DLD1 (cell line): ENCODE measurements around the gene VIPR2.
"Not testable (repeated sequence)": the region's sequence is repeated elsewhere in the genome, so short reads cannot be mapped to it uniquely, and the experiment has no call there.

Experiments
- in situ Hi-C: cut with HindIII; loops from 2 replicates; pipeline ENCODE4 v1.10.0; 2017; ENCODE audit warnings: low sequenced_read_pairs

Gene VIPR2

GRCh38 chr7:158997471-158997870 is 147.2 kb downstream of the VIPR2 start:
- in situ Hi-C loops = no loop called here

DNA sequence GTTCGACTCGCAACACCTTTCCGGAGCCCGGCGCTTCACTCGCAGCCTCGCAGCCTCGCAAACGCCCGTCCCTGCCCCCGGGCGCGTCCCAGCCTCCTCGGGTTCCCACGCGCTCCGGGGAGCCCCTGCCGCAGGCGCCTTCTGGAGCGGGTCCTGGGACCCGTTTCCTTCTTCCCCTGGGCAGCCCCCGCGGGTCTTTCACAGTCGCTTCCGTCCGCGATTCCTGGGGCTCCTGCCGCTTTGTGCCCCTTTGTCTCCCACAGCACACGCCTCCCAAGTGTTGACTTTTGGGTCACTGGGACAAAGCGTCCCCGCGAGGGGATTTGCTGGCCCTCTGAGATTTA is 147.6 kb downstream of the VIPR2 start:
- in situ Hi-C loops = no loop called here

- in situ Hi-C loops = no loop called here
These were observed 148.2 kb downstream of the VIPR2 start for GRCh38 chr7:158996214-158997109.

DNA sequence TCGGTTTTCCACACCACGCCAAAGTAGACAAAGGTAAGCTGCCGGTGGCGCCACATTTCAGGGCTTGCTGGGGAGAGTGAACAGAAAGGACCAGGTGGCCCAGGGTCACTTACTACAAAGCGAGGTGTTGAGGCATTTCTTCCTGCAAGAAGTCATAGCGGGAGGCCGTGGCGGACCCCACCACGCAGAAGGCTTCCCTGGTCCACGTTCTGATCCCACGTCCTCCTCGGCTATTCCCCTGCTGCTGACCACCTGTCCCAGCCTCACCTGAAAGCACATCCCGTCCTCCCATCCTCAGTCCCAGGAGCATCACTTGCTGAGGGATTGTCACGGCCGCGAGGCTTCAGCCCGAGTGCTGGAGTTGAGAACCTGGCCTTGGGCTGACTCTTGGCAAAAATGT is 149.2 kb downstream of the VIPR2 start:
- in situ Hi-C loops = no loop called here

GRCh38 chr7:158994687-158995086 is 150.0 kb downstream of the VIPR2 start:
- in situ Hi-C loops = no loop called here

DNA sequence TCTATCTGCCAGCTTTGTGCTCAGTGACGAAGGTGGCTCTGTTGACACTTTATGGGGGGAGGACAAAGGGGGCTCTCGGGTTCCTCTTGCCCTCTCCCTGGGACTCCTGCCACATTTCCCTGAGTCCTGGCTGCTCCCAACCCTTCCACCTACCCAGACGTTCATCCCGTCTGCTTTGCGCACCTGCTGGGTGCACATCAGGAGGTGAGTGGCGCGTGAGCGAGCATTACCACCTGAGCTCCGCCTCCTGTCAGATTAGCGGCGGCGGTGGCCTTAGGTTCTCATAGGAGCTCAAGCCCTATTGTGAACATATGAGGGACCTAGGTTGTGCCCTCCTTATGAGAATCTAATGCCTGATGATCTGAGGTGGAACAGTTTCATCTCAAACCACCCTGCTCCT is 151.1 kb downstream of the VIPR2 start:
- in situ Hi-C loops = no loop called here

DNA sequence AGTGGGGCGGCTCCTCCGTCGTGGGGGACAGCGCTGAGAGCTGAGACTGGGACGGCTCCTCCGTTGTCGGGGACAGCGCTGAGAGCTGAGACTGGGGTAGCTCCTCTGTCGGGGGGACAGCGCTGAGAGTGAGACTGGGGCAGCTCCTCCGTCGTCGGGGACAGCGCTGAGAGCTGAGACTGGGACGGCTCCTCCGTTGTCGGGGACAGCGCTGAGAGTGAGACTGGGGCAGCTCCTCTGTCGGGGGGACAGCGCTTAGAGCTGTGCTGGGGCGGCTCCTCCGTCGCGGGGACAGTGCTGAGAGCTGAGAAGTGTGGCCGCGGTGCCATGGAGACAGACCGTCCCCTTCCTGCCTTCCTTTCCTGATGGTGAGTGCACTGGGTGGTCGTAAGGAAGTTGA is 151.9 kb downstream of the VIPR2 start:
- in situ Hi-C loops = no loop called here

DNA sequence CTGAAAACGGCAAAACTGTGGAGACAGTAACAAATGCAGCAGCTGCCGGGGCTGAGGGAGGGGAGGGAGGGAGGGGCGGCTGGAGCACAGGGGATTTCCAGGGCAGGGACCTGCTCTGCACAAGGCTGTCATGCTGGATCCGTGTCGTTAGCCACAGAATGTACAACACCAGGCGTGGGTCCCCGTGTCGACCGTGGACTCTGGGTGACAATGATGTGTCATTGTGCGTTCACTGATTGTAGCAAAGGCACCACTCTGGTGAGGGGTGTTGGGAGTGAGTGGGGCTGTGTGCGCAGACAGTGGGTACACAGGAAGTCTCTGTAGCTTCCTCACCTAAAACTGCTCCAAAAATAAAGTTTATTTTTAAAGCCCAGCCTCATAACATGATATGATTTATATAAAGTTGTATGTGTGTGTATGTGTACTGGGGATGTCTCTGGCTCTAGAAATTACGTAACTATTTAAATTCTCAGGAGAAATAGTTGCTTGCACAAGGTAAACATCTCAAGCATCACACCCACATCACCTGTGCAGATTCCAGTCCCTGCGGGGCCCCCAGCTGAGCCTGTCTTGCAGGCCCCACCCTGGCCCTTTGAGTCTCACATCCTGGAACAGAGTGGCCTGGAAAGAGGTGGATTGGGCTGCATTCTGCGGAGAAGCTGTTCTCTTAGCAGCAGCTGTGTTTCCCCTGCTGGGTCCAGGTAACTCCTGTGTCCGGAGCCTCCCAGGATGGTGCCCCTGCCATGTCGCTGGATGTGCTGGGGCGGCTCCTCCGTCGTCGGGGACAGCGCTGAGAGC is 152.6 kb downstream of the VIPR2 start:
- in situ Hi-C loops = no loop called here

DNA sequence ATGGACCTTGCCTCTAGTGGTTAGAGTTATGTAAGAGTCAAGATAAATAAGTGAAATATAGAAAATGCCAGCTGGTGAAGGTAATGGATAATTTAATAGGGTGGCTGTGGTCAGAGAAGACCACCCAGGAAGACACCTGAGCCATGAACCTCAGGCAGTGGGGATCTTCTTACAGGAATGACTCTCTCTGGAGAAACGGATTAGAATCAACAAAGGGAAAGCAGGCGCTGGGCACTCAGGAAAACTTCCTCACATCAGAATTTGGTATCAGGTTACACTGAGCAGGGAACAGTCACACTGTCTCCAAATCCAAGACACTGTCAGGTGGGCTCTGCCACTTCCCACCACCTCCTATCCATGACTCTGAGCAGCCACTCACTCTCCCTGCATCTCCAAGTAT is 155.7 kb downstream of the VIPR2 start:
- in situ Hi-C loops = no loop called here

DNA sequence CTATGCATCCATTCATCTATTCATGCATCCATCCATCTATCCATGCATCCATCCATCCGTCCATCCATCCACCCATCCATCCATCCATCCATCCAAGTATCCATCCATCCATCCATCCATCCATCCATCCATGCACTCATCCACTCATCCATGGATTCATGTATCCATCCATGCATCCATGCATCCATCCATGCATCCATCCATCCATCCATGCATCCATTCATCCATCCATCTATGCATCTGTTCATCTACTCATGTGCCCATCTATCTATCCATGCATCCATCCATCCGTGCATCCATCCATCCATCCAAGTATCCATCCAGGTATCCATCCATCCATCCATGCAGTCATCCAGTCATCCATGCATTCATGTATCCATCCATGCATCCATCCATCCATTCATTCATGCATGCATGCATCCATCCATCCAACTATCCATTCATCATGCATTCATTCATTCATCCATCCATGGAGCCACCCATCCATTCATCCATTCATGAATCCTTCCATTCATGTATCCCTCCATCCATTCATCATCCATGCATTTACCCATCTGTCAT is 156.3 kb downstream of the VIPR2 start:
- in situ Hi-C loops = no loop called here

- in situ Hi-C loops = no loop called here
These were observed 157.0 kb downstream of the VIPR2 start for GRCh38 chr7:158987691-158988090.

DNA sequence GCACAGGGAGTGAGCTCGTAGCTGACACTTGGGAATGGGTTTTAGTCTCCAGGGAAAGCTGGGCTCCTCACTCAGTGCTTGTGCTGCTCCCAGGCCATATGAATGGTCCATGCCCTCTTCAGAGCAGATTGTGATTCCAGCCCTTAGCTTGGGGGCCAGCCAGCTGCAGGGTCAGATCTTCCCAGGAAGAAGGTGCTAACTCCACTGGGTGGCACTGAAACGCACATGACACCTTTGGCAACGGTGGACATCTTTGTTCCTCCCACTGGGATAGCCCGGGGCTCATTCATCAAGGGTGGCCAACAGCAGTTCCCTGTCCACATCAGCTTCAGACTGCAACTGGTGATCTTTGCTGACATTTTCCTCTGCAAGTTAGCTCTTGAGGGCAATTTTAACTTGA is 159.1 kb downstream of the VIPR2 start:
- in situ Hi-C loops = no loop called here

DNA sequence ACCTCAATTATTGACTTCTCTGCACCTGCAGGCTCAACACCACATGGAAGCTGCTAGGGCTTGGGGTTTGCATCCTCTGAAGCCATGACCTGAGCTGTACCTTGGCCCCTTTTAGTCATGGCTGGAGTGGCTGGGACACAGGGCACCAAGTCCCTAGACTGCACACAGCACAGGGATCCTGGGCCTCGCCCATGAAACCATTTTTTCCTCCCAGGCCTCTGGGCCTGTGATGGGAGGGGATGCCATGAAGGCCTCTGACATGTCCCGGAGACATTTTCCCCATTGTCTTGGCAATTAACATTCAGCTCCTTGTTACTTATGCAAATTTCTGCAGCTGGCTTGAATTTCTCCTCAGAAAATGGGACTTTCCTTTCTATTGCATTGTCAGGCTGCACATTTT is 160.7 kb downstream of the VIPR2 start:
- in situ Hi-C loops = not testable (repeated sequence)

GRCh38 chr7:158982080-158982479 is 162.6 kb downstream of the VIPR2 start:
- in situ Hi-C loops = not testable (repeated sequence)

DNA sequence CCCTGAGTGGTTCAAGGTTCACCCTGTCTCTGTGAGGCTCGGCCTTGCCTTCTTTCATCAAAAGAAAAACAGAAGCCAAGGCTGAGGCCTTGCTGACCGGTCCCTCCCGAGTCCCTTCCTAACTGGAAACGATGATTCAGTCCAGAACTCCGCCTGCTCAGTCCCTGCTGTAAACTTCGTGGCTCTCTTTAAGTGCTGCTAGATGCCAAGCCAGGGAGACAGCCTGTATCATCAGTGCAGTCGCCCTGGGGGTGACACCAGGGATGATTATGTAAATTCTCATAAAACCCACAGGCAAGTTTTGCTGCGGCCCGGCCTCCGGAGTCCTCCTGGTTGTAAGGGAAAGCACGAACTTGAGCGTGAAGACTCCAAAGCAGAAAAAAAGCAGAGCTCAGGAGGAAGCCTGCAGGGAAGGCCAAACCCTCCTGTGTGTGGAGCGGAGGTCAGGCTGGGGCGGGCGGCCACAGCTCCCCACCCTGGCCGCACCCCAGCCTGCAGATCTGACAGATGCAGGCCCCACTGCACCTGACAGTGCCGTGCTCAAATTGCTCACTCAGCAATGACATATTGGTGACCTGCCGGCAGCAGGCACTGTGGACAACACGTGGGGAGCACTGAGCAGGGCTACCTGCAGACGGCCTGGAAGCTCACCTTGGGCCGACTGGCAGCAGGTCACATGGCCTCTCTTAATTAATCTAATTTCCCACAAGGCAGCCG is 164.9 kb downstream of the VIPR2 start:
- in situ Hi-C loops = no loop called here

DNA sequence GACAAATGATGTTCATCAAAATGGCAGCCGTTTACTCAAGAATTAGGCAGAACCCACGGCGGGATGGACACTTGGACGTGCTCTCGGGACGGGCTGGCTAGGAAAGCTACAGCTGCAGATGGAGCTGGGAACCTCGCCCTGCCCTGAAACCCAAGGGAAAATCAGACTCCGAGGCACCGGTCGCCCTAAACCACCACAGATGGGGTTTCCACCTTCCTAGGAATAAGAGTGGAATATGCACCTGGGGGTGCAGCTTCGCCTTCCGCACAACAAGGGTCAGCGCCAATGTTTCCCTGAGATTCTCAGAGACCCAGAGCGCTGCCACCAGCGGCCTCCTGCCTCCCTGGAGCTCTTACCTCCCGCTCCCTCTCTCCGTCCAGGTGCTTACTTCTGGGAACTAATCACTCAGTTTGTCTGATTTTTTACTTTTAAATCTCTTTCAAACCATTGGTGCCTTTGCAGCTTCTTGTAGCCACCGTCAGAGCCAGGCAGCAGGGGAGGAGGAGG is 165.6 kb downstream of the VIPR2 start:
- in situ Hi-C loops = no loop called here
